Stromal cell of bone marrow (primary cell): ENCODE data around the gene KCNK4.
"Not testable (repeated sequence)": the region's sequence is repeated elsewhere in the genome, so short reads cannot be mapped to it uniquely, and the experiment has no call there.

Experiments used
- DNase-seq: peaks from one replicate; pipeline ENCODE4 v3.0.0-alpha.2; 2012; ENCODE audit warnings: low read depth

The KCNK4 gene

GRCh38 chr11:64307795-64308194, 16.7 kb downstream of the KCNK4 start:
- DNase-seq, result not testable (repeated sequence)

GRCh38 chr11:64312947-64313346, 21.8 kb downstream of the KCNK4 start:
- DNase-seq, result no peak

- DNase-seq, result no peak
These were observed 22.5 kb downstream of the KCNK4 start for GRCh38 chr11:64313491-64314145.

GRCh38 chr11:64314146-64314804, 23.2 kb downstream of the KCNK4 start:
- DNase-seq, result no peak

- DNase-seq, result no peak
These were observed 23.9 kb downstream of the KCNK4 start for GRCh38 chr11:64314805-64315561.

- not testable (repeated sequence) for DNase-seq
These were observed 24.8 kb downstream of the KCNK4 start for GRCh38 chr11:64315667-64316526.

GRCh38 chr11:64316672-64317324, 25.7 kb downstream of the KCNK4 start:
- no peak for DNase-seq

GRCh38 chr11:64317325-64317960, 26.3 kb downstream of the KCNK4 start, which contains the start of gene TRMT112:
Gene TRMT112, minus strand, starts transcription at chr11:64317559. Its CDS starts 33 bp downstream, at chr11:64317526.
- peak; percentile 93 for DNase-seq

GRCh38 chr11:64317961-64318765, 27.1 kb downstream of the KCNK4 start, which contains the start of gene PRDX5:
Gene PRDX5, plus strand, starts transcription at chr11:64318121. Its CDS starts 95 bp downstream, at chr11:64318216.
- peak; percentile 93 for DNase-seq

- DNase-seq, result no peak
These were observed 28.0 kb downstream of the KCNK4 start for GRCh38 chr11:64318766-64319761.

GRCh38 chr11:64320556-64320955, 29.5 kb downstream of the KCNK4 start:
- no peak for DNase-seq

GRCh38 chr11:64321026-64321425, 29.9 kb downstream of the KCNK4 start:
- no peak for DNase-seq

- no peak for DNase-seq
These were observed 30.4 kb downstream of the KCNK4 start for GRCh38 chr11:64321533-64321932.

GRCh38 chr11:64322925-64323260, 31.8 kb downstream of the KCNK4 start:
- no peak for DNase-seq

- no peak for DNase-seq
These were observed 32.3 kb downstream of the KCNK4 start for GRCh38 chr11:64323373-64323772.

GRCh38 chr11:64323984-64324383, 32.9 kb downstream of the KCNK4 start:
- DNase-seq, result not testable (repeated sequence)

- no peak for DNase-seq
These were observed 33.8 kb downstream of the KCNK4 start for GRCh38 chr11:64324692-64325469.

- DNase-seq, result no peak
These were observed 36.3 kb downstream of the KCNK4 start for GRCh38 chr11:64327375-64327774.
